Measurements from ENCODE around the gene MAG.

The MAG gene

GRCh38 chr19:35298561-35298972, 6.6 kb downstream of the MAG start:
- DNase-seq (ENCODE audit: low read depth in 2 of 2) = no peak

- no peak for DNase-seq (ENCODE audit: low read depth in 2 of 2)
Observed at GRCh38 chr19:35299523-35300338, 7.8 kb downstream of the MAG start.

DNA sequence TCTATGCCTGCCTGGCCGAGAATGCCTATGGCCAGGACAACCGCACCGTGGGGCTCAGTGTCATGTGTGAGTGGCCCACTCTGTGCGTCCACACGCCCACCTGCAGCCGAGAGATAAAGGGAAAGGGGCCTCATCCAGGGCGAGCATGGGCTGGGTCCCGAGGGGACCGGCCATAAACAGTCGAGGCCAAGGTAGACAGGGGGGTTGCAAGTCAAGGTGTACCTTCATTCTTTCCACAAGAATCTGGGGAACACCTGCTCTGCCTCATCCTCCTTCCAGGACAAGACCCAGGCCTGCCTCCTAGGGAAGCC, 8.3 kb downstream of the MAG start:
- no peak for DNase-seq (ENCODE audit: low read depth in 2 of 2)

DNA sequence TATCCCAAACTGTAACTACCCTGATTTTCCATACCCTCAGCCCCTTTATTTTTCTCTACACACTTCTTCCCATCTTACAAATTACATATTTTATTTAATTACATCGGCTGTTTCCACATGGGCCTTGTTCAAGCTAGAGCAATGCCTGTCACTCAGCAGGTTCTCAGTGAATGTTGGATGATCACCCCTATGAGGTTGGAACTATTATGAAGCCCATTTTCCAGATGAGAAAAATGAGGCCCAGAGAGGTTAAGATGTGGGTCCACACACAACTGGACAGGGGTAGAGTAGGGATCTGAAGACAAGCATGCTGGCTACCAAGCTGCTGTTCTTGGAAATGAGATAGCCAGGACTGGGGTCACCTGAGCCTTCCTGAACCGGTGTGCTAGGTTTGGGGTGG, 10.0 kb downstream of the MAG start:
- DNase-seq (ENCODE audit: low read depth in 2 of 2) = no peak

- no peak for DNase-seq (ENCODE audit: low read depth in 2 of 2)
Observed at GRCh38 chr19:35302446-35302845, 10.5 kb downstream of the MAG start.

DNA sequence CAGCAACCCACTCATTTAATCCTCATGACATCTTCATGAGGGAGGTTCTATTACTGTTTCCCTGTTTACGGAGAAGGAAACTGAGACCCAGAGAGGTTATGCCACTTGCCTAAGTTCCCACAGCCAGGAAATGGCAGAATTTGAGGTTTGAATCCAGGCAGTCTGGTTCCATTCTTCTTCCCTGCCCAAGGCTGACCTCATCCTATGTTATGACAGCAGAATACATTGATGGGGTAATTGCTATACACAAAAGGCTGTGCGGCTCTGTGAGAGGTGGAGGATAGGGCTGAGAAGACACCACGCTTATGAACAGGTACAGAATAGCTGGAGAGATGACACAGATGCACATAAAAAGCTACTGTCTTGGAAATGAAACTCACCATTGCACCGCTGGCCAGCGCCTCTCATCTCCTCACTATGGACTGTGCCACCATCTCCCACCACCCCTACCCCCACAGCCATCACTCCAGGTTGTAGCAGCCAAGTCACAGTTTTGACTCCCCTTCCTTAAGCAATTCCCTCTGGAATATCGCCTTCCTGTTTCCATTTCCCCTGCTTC, 11.5 kb downstream of the MAG start:
- DNase-seq (ENCODE audit: low read depth in 2 of 2) = no peak

- DNase-seq (ENCODE audit: low read depth in 2 of 2) = no peak
Observed at GRCh38 chr19:35304036-35304435, 12.1 kb downstream of the MAG start.

DNA sequence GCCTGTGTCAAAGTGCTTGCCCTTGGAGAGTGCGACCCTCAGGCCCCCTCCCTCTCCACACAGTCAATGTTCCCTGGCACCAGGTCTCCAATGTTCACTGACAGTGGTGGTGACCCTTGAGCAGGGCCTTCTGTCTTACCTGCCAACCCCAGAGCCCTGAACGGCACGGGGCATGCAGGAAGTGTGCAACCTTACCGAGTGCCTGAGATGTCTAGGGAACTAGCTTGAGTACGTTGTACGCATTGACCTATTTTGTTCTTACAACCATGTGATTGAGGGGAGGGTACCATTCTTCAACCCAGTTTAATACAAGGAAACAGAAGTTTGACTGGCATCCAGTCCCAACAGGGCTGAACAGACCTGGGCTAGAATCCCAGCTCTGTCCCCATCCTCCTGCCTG, 13.2 kb downstream of the MAG start:
- DNase-seq (ENCODE audit: low read depth in 2 of 2) = no peak

DNA sequence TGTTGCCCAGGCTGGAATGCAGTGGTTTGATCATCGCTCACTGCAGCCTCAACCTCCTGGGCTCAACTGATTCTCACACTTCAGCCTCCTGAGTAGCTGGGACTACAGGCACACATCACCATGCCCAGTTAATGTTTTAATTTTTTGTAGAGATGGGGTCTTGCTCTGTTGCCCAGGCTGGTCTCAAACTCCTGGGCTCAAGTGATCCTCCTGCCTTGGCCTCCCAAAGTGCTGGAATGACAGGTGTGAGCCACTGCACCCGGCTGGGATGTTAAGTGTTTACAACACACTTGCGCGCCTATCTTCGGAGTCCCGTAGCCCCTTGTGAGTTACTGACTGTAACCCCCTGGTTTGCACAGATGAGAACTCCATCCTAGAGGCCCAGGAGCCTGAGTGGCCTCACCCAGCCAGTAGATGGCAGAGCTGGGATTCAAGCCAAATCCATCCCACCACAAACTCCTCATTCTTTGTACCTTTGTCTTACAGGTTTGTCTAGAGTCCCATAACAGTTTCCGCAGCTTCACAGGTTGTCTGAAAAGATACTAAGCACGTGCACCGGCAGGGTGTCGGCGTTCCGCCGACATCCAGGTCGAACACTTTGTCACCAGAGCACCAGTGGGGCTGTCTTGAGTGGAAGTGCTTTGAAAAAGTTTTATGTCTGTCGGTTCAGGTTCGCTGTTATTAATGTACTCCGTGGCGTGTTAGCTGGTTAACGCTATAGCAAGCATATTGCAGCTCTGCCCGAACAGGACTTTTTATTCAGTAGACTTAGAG, 14.7 kb downstream of the MAG start:
- no peak for DNase-seq (ENCODE audit: low read depth in 2 of 2)

GRCh38 chr19:35307931-35308330, 16.0 kb downstream of the MAG start:
- no peak for DNase-seq (ENCODE audit: low read depth in 2 of 2)

DNA sequence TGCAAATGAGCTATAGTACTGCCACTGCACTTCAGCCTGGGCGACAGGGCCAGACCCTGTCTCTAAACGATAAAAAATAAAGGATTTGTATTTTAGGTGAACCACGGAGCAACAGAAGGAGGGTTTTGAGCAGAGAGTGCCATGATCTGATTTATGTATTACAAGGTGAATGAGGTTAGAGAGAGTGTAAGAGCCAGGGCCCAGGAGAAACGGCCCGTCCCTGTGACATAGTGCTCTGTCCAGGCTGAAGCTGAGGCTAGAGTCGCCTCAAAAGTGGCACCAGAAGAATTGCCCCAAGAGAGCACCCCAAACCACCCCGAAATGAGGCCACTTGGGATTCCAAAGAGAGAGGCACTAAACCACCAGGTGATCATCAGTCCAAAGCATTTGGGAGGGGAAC, 16.9 kb downstream of the MAG start:
- no peak for DNase-seq (ENCODE audit: low read depth in 2 of 2)

GRCh38 chr19:35309481-35310279, 17.7 kb downstream of the MAG start:
- no peak for DNase-seq (ENCODE audit: low read depth in 2 of 2)

GRCh38 chr19:35310331-35310730, 18.4 kb downstream of the MAG start:
- no peak for DNase-seq (ENCODE audit: low read depth in 2 of 2)

DNA sequence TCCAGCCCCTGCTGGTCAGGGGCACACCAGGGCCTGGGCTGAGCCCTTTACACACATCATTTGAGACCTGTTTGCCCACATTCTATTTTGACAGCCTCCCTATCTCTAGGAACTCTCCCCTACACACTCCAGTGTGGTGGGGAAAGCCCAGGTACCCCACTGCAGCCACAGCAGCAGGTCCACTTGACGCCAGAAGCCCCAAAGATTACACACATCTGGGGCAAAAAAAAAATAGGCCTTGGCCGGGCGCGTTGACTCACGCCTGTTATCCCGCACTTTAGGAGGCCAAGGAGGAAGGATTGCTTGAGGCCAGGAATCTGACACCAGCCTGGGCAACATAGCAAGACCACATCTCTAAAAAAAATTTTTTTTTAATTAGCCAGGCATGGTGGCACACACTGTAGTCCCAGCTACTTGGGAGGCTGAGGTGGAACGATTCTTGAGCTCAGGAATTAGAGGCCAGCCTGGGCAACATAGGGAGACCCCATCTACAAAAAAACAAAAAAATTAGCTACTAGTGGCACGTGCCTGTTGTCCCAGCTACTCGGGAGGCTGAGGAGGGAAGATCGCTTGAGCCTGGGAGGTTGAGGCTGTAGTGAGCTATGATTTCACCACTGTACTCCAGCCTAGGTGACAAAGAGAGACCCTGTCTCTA, 19.0 kb downstream of the MAG start:
- DNase-seq (ENCODE audit: low read depth in 2 of 2) = no peak

GRCh38 chr19:35311901-35312665, 20.1 kb downstream of the MAG start:
- no peak for DNase-seq (ENCODE audit: low read depth in 2 of 2)

DNA sequence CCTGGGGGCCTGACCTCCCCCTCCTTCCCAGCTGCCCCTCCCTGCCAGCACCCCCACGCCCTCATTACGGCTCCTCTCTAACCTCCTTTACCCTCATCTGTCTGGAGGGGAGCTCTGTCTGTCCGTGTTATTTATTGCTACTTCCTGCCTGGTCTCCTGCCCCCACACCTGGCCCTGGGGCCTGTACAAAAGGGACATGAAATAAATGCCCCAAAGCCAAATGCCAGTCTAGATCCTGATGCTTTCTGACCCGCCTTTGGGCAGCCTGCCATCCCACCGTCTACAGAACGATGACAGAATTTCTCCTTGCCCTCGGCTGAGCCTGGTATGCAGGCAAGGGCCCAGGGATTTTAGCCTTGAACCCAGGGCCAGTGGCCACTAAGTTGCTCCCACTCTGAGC, 21.6 kb downstream of the MAG start:
- no peak for DNase-seq (ENCODE audit: low read depth in 2 of 2)

DNA sequence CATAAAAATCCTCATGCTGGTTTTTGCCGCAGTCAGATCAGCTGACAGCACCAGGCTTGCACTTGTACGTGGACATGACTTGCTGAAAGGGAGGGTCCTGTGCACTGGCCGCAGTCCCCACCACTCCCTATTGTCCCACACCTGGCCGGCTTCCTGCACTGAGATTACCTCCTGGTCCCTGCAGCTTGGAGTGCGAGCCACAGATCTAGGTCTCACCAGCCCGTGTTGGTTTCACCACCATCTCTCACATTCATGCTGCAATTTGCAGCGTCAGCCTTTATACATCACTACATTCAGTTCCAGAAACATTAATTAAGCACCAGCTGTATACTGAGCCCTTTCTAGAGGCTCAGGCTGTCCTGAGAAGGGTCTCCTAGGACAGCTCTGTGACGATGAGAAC, 22.1 kb downstream of the MAG start:
- DNase-seq (ENCODE audit: low read depth in 2 of 2) = no peak

DNA sequence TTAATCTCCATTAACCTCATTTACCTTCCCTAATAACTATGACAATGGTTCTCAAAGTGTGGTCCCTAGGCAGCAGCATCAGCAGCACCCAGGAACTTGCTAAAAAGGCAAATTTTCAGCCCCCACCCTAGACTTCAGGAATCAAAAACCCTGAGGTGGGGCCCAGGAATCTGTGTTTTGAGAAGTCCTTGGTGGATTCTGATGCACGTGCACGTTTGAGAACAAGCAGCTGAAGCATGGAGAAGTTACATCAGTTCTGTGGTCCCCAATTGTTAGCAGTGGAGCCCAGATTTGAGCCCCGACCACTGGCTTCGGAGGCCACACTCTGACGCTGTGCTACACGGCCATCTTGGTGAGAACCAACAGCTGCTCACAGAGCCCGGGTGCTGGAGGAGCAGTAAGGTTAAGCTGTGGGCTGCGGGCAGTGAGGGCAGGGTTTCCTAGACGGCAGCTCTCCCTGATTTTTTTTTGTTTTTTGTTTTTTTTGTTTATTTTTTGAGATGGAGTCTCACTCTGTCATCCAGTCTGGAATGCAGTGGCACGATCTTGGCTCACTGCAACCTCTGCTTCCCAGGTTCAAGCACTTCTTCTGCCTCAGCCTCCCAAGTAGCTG, 23.0 kb downstream of the MAG start:
- DNase-seq (ENCODE audit: low read depth in 2 of 2) = no peak

DNA sequence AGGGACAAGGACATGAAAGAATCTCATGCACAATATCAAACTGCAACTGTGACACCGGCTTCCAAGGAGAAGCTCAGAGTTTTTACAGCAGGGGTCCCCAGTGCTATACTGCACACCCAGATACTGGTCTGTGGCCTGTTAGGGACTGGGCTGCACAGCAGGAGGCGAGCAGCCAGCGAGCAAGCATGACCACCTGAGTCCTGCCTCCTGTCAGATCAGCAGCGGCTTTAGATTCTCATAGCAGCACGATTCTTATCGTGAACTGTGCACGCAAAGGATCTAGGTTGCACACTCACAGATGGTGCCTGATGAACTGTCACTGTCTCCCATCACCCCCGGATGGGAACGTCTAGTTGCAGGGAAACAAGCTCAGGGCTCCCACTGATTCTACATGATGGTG, 23.9 kb downstream of the MAG start:
- DNase-seq (ENCODE audit: low read depth in 2 of 2) = no peak

DNA sequence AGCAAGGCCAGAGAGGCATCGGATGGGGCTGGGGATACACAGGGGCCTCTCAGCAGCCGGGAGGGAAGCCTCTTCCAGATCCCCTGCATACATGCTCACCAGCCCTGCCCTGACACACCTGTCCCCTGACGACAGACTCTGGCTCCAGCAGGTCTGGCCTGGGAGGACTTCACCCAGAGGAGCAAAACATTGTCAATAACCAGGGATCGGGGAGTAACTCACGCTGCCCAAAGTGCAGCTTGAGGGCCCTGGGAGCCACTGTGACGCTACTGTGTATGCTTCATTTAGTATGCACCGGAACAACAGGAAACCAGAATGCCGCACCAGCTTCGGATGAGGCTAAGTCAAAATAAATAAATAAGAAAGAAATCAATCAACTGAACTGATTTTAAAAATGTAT, 24.6 kb downstream of the MAG start:
- DNase-seq (ENCODE audit: low read depth in 2 of 2) = no peak

Data from stimulated activated CD4-positive, alpha-beta T cell treated with anti-CD3 and anti-CD28 coated beads, Interleukin-15, amount 100 ng/mL, for 48 hours (primary cell).